ENCODE results near the gene DHRS3.

Gene DHRS3

DNA sequence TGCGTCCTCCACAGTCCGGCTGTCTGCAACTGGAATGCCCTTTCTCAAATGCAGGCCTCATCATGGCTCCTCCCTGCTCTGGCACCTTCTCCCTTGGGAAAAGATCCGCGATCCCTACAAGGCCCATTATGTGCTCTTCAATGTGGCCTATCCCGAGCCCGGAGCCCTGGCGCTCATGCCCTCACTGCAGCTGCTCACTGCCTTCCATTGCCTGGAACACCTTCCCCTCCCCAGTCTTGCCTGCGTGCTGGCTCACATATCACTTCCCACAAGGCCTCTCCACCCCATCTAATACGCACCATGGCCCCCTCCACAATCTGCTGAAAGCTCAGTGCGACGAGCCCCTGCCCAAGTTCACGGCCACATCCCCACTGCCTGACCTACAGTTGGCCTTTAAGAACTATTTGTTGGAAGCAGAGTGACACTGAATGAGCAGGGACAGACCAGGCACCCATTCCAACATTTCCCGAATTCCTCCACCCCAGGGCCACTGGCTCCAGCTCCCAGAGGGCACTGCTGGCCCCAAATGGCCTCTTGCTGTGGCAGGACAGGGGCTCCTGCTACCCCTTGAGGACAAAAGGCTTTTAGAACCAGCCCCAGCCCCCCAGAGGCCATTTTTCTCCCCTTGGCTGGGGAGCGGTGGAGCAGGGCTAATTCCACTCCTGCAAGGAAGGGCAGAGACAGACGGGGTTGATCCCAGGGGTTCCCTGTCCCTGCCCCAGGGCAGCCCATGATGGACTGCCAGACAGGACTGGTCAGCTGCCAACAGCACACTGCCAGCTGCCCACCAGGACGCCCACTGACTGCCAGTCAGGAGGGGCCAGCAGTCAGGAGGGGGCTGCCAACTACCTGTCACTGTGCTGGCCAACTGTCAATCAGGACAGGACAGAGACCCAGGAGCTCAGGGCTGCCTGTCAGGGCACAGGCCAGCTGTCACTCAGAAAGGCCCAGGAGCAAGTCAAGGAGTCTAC, 64.8 kb downstream of the DHRS3 start:
- no peak for DNase-seq (ENCODE audit: low spot score)

DNA sequence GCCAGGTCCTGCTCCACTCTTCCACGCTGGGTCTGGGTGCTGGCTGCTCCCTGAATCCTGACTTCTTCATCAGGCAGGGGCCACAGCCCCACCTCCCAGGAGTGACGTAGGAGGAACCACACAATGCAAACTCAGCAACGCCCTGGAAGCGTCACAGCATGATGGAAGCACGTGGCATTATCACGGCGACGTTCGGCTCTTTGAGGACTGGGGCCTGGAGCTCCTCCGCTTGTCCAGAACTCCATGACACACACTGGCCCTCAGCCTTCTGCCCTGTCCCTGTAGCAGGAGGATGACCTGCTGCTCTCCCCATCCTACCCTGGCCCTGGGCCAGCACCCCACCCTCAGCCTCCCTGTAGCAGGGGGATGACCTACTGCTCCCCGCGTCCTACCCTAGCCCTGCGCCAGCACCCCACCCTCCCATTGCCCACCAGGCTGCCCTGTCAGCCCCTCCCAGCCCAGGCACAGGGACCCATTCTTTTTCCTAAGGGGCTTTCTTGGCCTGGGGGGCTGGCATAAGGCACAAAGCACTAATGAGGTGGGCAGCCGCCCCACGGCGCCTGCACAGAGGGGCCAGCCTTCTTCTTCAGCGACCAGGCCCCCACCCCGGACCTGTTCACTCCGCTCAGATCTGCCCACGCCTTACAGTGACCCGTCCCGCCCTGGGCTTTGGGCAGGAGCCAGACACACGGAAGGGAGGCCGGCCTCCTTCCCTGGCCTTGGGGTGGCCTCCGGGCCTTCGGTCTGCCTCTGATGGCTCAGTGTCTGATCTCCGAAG, 65.7 kb downstream of the DHRS3 start:
- no peak for DNase-seq (ENCODE audit: low spot score)

DNA sequence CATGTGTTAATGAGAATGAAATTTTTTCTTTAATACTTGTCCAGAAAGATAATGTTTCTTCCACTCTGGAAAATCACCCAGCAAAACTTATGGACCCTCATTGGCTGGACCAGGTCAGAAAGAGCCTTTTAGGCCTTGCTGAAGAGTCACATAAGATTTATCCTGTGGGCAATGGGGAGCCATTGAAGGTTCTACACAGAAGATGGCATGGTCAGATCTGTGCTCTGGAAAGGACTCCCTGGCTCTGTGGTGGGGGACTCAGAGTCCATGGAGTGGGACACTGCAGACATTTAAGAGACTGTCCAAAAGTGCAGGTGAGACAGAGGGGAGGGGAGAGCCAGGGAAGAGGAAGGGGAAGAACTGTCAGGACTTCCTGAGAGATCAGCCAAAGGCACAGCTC, 66.4 kb downstream of the DHRS3 start:
- DNase-seq (ENCODE audit: low spot score): peak; percentile 0

DNA sequence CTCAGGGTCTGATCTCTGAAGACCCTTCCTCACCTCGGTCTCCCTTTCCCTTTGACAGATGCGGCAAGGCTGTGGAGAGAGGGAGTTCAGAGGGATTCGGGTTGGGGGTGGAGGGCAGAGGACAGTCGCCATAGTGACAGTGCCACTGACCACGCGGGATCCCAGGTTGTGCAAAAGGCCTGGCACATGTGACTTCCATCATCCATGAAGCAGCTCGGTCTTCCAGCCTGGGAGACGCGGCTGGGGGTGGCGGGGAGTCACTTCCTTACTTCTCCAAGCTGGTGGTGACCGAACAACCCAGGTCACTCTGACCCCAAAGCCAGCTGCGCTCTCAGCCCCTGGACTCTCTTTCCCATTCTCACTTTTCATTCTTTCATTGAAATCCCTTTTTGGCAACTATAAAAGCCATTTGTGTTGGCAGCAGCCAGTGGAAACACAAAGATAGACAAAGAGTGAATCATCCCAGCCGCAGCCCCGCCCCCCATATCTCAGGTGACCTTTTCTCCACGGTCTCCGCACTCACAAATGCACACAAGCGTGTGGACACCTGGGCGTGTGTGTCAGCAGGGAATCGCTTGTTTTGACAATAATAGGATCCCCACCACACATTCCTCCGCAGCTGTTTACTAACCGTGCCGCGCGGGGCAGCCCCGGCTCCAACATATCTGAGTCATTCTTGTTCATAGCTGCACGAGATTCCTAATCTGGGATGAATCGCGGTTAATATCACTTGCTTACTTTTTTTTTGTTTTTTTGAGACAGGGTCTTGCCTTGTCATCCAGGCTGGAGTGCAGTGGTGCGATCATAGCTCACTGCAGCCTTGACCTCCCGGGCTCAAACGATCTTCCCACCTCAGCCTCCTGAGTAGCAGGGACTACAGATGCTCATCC, 68.3 kb downstream of the DHRS3 start:
- DNase-seq (ENCODE audit: low spot score): peak; percentile 73

DNA sequence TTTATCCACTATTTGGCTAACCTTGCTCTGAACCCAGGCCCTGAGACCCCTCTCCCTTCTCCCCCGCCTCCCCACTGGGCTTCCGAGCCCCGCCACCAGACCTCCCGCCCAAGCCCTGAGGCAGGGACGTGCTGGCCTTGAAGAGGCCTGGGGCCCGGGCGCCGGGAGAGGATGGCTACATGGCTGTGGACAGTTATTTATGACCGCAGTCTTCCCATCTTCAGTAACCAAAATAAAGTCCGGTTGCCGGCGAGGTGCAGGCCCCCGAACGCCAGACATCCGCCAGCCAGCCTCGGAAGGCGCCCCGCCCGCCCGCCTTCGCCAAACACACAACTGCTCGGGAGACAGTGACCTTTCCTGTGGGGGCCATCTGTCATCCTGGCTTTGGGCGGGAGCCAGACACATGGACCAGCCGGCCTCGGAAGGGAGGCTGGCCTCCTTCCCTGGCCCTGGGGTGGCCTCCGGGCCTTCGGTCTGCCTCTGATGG, 69.0 kb downstream of the DHRS3 start:
- DNase-seq (ENCODE audit: low spot score): no peak

DNA sequence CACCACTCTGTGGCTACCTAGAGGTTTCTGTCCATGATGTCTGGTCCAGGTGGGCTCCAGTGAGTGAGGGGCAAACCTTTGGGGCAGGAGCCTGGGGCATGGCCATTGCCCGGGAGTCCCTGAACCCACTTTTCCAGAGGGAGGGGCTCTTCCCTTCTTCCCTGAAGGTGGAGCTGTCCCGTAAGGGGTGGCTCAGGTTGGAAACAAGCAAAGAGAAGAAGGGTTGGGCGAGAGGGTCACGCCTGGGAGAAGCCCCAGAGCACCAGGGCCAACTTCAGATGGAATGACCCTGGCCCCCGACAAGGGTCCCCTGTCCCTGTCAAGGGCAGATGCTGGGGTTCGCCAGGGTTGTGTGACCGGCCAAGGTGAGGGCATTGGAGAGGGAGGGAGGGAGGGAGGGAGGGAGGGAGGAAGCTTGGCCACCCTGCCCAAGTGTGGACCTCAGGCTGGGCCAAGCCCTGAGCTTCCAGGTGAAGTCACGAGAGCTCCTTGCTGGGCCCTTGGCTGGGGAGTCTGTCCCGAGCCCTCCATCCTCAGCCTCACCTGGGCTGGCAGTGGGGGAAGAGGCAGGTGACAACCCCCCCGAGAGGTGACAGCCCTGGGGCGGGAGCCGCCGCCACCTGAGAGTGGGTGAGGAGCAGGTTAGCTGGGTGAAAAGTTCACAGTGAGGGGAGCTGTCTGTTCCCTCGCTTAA, 69.6 kb downstream of the DHRS3 start:
- peak; percentile 10 for DNase-seq (ENCODE audit: low spot score)

DNA sequence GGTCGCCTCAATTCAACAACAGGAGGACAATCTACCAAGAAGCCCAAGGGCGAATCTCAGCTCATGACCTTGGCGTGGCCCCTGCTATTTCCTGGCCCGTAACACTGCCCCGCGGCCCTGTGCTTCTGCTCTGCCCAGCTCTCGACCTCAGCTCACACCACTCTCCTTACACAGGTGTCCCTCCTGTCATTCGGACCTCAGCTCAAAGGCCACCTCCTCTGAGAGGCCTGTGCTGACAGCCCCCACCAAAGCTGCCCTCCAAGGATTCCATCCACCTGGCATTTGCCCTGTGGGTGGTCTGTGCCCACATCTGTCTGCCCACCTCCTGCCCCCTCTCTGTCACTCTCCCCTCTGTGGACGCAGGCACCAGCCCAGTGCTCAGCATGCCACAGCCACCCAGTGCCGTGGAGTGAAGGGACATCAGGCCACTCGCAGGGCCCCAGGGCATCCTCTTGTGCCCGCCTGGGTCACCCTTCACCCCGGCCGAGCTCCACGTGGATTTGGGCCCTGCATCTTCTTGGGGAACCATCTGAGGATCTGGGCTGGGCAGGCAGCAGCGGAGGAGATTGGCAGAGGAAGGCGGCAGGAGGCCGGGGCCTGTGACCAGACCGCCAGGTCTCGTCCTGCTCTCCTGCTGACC, 70.3 kb downstream of the DHRS3 start:
- DNase-seq (ENCODE audit: low spot score): peak; percentile 4

DNA sequence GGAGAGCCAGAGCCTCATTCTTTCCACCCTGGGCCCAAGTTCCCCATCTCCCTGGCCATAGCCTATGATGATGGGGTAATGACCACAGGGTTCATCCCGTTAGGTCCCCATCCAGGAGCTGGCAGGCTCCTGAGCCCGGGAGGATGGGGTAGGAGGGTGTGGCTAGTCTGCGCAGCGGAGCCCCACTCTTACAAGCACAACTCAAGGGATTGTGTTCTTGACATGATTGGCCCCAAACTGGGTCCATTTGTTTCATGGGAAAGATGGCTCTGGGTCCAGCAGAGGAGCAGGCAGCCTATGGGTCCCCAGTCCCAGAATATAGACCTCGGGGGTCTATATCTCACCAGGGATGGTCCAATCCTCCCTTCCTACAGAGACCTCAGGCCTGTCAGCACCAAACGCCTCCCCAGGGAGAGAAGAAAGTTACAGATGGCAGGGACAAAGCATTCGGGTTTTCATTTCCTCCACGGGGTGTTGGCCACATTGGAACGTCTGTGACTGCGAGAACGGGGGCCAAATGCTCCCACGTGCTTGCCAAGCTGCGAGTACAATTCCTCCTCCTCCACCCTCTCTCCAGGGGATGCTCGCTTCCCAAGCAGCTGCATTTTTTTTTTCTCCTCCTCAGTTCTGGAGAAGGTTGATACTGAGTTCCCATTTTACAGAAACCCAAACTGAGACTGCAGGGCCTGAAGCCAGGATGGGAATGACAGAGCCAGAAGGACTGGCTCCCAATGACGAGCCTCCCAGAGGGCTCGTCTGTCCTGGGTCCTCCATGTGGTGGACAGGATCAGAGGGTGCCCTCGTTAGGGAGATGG, 71.0 kb downstream of the DHRS3 start:
- peak; percentile 12 for DNase-seq (ENCODE audit: low spot score)

DNA sequence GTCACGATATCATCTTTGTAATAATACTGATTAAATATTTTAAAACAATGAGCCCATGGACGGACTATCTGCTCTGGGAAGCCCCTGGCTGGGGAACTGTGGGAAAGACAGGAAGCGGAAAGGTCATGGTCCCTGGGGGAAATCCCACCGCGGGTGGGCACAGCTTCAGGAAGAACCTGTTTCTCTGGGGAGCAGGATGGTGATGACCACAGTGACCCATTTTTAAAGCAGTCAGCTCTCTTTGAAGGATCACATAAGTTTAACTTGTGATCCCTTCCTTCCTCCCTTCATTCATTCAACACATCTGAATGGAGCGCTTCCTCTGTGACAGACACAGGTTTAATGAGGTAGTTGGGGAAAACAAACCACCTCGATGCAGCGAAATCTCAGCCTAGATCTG, 73.0 kb downstream of the DHRS3 start:
- no peak for DNase-seq (ENCODE audit: low spot score)

DNA sequence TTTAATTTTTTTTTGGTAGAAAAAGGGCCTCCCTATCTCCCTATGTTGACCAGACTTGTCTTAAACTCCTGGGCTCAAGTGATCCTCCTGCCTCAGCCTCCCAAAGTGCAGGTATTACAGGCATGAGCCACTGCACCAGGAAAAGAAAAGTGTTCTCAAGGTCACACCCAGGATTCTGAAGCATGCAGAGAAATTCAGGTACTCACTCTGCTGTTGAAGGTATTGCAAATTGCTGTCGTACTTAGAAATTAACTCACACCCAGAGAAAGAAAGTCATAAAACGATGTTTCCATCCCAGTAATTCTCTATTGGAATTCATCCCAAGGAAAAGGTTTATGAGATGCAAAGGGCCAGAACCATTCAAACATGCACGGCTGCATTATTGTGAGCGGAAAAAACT, 73.7 kb downstream of the DHRS3 start:
- DNase-seq (ENCODE audit: low spot score): no peak

DNA sequence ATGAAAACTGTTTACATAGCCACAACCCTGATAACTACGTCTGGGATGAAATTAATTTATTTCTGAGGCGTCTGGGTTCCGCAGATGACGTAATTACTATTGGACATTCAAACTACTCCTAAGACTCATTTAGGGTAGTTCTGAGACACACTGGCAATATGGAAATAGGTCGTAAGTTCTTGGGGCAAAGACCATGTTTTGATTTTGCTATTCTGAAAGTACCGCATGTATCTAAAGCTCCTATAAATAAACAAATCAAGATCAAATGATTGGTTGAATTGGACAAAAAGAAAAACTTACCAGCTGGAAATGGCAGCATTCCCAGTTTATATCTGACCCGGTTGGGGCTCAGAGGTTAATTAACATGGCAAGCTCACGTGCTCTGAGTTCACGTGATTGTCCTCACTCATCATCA, 74.3 kb downstream of the DHRS3 start:
- DNase-seq (ENCODE audit: low spot score): no peak

DNA sequence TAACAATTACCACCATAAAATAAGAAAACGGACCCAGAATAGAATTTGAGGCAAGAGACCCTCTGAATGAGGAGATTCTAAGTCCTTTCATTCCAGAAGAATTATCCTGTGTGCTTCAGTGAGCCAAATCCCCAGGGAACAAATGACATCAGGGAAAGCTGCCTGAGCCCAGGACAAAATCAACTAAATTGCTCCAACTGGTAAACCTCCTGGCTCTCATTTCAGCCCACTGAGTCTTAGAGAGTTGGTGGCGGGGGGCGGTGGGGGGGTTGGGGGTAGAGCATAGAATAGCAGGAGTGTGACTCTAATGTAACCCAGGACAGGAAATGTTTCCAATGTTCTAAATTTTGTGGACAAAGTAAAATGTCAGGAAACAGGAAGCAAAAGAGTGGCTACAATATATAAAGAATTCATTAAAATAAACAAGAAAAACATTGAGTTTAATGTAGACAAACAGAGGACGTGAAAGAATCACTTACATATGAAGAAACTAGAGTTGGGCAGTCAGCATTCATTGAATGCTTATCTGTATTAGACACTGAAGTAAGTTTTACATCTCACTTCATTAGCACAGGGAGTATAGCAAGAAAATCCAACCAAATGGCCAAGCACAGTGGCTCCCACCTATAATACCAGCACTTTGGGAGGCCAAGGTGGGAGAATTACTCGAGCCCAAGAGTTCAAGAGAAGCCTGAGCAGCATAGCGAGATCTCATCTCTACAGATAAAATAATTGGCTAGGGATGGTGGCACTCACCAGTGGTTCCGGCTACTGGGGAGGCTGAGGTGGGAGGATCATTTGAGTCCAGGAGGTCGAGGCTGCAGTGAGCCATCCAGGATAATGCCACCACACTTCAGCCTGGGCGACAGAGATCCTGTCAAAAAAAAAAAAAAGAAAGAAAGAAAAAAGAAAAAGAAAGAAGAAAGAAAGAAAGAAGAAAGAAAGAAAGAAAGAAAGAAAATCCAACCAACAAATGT, 75.1 kb downstream of the DHRS3 start:
- DNase-seq (ENCODE audit: low spot score): no peak

DNA sequence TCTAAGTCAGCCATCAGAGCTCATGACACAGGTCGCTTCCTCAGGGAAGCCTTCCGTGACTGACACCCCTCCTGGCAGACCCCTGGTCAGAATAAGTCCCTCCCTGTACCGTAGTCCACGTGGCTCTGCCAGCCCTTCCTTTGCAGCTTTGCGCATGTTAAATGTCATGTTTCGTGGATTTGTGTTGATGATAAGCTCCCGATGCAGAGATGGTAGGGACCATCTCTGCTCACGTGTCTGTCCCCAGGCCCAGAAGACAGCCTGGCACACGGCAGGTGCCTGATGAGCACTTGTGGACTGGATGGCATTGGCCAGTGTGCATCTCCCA, 75.9 kb downstream of the DHRS3 start:
- DNase-seq (ENCODE audit: low spot score): no peak

DNA sequence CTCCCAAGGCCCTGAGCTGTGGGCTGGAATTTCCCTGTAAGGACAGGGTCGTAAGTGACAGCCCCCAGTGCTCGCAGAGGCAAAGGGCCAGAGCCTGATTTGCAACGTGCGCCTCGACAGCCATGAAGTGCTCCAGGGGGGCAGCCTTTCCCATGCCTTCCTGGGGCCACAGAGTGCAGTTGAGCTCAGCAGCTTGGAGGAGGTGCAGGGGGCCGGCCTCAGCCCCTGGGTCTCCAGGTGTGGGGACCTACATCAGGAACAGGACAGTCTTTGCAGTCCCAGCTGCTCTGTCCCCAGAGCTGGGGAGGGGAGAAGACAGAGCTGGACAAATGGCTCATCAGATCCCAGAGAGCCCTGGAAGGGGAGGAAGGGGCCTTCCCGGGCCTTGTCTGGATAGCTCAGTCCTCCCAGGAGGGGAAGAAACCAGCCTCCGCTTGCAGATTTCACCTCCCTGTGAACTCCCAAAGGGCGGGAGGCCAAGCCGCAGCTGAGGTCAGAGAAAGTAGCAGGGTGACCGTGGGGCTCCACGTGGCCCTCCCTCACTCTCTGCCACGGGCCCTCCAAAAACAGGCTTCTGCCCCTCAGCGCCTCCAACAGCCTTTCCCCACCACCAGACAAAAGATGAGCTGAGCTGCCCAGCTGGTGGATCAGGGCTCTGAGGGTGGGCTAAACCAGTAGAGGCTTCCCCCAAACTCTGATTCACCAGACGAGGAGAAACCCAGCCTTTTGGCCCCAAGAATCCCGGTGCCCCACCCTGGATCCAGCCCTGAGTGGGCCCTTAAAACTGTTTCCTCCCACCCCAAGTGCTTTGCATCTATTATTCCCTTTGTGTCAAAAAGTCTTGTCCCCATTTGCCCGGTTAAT, 76.5 kb downstream of the DHRS3 start:
- no peak for DNase-seq (ENCODE audit: low spot score)

DNA sequence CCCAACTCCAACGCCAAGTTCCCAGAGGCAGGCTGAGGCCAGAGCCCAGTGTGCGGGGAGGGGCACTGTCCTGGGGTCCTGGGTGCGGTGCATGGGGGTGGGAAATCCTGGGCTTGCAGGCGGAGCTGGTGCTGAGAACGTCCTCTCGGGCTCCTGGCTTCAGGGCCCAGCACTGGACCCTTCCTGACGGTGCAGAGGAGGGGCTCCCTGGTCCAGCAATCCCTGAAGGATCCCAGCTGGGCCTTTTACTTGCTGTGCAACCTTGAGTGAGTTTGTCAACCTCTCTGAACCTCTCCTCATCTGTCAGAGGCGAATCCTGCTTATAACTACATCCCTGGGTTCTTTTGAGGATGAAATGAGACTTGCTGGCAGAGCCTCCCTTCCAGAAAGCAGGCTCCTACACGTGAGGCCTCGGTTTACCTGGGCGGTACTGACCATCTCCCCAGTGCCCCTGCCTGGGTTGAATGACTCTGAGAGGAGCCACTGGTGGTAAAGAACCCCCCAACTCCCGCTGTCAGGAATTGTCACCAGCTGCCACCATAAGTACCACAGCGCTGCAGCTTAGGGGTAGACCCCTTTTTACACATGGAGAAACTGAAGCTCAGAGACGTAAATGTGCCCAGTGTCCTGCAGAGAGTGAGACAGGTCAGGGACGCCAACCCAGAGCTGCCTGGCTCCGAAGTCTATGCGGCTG, 77.3 kb downstream of the DHRS3 start:
- no peak for DNase-seq (ENCODE audit: low spot score)

DNA sequence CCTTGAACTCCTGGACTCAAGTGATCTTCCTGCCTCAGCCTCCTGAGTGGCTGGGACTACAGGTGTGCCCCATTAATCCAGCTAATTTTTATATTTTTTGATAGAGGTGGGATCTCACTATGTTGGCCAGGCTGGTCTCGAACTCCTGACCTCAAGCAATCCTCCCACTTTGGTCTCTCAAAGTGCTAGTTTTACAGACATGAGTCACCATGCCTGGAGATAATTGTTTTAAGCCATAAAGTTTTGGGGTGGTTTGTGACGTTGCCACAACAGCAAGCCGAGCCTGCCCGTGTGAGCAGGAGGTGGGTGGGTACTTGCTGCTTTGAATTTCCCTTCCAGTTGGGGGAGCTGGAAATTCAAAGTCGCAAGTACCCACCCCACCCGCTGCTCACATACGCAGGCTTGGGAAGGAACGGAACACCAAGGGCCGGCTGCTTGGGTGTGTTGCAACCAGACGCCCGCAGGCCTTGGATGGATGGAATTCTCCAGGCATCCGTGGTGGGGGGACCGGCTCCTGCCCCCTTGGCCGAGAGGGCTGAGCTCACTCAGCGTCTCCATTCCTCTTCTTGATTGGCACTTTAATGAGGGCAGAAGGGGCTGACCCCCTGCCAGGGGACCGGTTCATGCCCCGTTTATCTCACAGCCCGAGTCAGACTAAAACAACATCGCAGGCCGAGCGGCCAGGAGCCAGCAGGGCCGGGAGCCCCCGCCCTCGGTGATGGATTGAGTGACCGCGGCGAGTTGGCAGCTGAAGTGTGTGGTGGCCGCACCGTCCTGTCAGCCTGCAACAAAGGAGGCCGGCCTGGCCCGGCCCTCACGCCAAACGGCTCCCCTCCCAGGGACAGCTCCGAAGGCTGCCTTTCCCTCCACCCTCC, 78.1 kb downstream of the DHRS3 start:
- DNase-seq (ENCODE audit: low spot score): no peak
